DMS79 (cell line): Measurements from ENCODE around the gene TCF7.

Source experiments
- DNase-seq: peaks from one replicate; lab custom pipeline; 2025; lab: John Stamatoyannopoulos, UW

TCF7 gene

GRCh38 chr5:134131165-134131564 lies 16.7 kb downstream of the TCF7 start:
- no peak for DNase-seq

- no peak for DNase-seq
Measured at GRCh38 chr5:134131578-134132350, 17.3 kb downstream of the TCF7 start.

DNA sequence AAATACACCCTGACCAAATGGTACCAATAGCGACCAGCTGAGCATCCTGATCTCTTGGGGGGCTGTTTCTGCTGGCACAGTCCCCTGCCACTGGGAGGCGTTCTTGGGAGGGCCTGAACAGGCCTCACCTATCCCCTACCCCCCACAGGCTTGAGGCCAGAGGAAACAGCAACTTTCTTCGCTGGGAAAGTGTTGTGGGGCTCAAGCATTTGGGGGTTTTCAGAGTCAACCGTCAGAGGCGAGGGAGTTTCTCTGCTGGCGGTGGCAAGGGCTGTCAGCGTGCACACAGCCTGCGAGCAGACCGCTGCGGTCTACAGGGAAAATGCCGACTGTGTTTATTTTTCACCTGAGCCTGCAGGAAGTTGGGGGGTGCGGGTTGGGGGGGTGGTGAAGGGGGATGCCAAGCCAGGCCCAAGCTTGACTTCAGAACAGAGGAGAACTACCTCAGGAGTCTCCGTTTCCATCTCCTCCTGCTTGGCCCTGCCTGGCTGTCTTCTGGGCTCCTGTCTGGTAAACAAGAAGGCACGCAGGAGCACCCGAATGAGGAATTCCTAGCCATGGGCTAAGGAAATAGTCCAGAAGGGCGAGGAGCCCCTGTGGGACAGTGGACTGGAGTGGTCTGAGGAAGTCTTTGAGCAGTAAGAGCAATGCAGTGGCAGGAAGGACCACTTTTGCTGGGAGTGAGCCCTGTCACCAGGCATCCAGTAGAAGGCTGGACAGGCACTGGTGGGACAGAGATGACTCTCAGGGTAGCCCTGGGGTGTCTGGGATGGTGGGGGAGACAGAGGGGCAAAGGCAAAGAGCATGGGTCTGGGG lies 18.1 kb downstream of the TCF7 start:
- no peak for DNase-seq

GRCh38 chr5:134133188-134133994 lies 18.9 kb downstream of the TCF7 start:
- DNase-seq: no peak

DNA sequence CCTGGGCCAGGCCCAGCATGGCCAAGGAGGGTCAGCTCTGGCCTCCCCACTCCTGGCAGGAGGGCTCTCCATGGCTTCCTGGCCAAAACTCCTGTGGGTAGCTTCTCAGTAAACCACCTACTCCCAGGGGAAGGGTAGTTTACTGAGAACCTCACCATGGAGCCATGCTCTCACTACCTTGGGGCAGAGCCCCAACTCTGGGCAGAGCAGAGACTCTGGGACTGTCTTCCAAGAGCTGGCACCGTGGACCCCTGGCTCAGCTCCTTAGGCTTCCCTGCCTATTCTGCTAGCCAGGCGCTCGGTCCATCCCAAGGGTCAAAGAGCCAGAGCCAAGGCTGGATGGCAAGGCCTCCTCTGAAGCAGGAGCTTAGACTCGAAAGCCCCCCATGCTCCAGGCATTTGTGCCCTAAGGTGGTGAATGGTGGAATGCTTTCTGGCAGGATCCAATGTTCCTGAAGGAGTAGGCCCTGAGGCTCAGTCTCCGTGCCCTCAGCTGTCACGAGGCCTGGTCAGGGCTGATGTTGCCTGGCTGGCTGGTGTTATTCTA lies 19.6 kb downstream of the TCF7 start:
- DNase-seq: no peak

DNA sequence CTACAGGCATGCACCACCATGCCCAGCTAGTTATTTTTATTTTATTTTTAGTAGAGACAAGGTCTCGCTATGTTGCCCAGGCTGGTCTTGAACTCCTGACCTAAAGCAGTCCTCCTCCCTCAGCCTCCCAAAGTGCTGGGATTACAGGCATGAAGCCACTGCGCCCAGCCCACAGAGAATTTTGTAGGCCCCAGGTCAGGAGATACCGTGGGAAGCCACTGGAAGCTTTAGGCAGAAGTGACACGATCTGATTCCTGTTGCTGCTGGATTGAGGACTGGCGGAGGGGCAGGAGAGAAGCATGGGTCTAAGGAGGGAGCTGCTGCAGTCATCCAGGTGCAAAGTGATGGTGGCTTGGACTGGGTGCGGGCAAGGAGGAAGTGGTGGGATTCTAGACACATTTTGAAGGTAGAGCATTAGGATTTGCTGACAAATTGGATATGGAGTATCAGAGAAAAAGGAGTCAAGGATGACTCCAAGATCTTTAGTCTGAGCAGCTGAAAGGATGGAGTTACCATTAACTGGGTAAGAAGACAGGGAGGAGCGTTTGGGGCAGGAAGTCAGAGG lies 20.7 kb downstream of the TCF7 start:
- no peak for DNase-seq

DNA sequence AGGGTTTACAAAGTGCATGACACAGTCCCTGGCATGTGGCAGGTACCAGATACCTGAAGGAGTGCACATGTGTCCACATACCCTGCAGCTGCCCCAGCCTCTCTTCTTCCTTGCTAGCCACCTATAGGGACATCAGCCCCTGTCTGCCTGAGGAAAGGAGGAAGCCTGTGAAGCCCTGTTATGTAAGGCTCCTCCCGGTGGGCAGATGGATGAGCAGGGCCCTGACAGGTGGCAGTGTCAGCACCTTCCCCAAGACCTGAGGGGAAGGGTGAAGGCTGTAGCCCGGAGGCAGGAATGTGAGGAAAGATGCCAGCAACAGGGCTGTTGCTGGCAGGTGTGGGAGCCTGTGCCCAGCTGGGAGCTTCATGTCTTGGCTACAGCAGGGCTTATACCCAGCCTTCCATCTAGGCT lies 21.7 kb downstream of the TCF7 start:
- no peak for DNase-seq

- DNase-seq: no peak
Measured at GRCh38 chr5:134136771-134137170, 22.3 kb downstream of the TCF7 start.

- no peak for DNase-seq
Measured at GRCh38 chr5:134138416-134139376, 24.2 kb downstream of the TCF7 start.

- DNase-seq: no peak
Measured at GRCh38 chr5:134139377-134139851, 24.9 kb downstream of the TCF7 start.

DNA sequence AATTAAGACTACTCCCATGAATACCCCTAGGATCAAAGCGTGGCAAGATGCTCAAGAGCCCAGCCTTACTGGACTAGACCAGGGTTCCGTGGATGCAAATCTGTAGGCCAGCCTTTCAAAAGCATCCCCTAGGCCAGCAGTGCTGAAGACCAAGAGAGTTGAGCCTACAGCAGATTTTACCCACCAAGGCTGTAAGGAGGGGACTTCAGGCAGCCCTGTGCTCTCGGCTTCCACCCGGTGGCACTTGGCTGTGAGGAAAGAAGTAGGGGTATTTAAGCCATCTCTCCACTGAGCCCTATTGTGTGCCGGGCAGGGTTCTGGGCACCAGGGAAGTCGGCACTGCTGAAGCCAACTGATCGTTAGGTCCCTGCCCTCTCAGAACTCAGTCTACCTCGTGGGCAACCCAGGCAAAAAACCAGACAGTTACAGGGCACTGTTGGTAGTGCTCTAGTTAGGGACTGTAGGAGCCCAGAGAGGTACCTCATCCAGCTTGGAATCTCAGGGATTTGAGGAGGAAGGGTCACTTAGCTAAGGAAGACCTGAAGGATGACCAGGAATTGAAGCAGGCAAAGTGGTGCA lies 25.5 kb downstream of the TCF7 start:
- no peak for DNase-seq

DNA sequence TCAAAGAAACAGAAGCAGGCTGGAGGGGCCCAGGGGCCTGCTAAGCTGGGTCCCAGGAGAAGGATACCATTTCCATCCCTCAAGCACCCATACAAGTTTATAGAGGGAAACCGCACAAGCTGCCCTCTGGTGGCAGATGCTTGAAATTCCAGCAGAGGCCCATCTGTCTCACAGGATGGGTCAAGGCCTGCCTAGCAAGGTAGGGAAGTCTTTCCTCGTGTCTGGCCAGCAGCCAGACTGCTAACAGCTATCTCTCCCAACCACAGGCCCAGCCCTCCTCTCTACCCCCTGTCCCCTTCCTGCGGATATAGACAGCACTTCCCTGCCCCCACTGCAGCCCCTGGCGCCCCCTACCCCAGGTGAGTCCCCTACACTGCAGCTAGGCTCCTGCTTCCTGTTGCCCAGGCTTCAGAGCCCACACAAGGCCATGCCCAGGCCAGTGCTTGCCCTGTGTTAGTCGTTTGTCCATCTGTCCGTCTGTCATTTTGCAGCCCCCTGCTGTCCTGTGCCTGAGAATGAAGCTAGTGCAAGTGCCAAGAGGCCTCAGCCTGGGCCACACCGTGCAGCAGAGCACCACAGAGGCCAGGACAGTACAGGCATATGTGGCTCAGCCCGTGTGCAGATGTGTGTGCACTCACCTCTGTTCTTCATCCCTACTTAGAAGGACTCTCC lies 26.2 kb downstream of the TCF7 start:
- DNase-seq: no peak

DNA sequence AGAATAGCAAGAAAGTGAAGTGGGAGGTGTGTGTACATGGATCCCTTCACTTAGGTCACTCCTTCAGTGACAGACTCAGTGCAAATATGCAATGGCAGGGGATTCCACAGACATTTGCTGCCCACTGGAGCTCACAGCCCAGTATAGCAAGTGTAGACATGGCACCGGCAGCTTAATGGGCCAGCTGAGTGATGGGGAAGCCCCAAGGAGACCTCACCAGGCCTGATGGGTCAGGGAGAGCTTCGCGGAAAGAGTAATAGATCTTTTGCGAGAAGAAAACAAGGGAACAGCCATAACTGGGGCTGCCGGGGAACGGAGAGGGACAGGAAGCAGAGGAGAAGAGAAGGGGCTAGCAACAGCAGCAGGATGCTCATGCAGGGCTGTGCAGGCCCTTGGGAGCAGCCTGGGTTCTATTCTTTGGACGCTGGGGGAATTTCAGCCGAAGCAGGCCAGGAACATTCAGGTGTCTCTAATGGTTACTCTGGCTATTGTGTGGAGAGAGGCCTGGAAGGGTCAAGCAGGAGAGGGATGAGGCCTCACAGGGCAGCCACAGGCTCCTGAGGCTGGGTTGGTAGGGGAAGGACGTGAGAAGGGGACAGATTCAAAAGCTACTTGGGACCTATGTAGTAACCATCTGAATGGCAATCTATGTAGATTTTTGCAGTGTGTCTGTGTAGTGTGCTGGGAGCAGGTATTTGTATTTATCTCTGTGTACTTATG lies 27.0 kb downstream of the TCF7 start:
- DNase-seq: no peak

GRCh38 chr5:134142052-134142451 lies 27.6 kb downstream of the TCF7 start:
- DNase-seq: no peak

GRCh38 chr5:134142806-134143205 lies 28.3 kb downstream of the TCF7 start:
- no peak for DNase-seq

DNA sequence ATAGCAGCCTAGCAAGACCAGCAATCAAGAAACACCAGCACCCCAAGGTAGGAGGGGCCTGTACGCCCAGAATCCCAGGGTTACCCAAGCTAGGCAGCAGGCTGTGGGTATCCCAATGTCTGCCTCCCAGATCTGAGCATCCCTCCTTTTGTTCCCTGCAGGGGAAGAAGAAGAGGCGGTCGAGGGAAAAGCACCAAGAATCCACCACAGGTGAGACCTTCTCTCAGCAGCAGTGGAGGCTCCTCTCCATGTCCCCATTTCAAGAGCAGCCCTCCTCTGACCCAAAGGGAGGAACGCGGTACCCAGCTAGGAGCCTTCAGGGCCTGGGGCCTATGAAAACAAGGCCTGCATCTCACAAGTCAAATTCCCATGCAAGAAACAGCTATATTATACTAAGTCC lies 28.9 kb downstream of the TCF7 start:
- no peak for DNase-seq

- no peak for DNase-seq
Measured at GRCh38 chr5:134143944-134144941, 29.8 kb downstream of the TCF7 start.
